Activated T-cell treated with anti-CD3 and anti-CD28 coated beads for 48 hours (primary cell): ENCODE measurements around the gene TMED10.
"Not testable (repeated sequence)": the region's sequence is repeated elsewhere in the genome, so short reads cannot be mapped to it uniquely, and the experiment has no call there.

ENCODE experiments used
- DNase-seq: peaks from one replicate; pipeline ENCODE4 v3.0.0-alpha.2; 2020; ENCODE audit warnings: low read depth

Gene TMED10

DNA sequence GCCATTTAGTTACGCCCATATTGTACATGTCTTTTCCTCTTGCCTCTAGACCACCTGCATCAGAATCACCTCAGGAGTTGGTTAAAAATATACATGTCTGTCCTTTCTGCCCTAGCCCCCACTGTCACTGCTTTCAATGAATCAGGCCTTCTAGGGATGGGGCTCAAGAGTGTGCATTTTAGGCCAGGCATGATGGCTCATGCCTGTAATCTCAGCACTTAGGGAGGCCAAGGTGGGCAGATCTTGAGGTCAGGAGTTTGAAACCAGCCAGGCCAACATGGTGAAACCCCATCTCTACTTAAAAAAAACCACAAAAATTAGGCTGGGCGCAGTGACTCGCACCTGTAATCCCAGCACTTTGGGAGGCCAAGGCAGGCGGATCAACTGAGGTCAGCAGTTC, 13.6 kb upstream of the TMED10 start:
- no peak for DNase-seq

DNA sequence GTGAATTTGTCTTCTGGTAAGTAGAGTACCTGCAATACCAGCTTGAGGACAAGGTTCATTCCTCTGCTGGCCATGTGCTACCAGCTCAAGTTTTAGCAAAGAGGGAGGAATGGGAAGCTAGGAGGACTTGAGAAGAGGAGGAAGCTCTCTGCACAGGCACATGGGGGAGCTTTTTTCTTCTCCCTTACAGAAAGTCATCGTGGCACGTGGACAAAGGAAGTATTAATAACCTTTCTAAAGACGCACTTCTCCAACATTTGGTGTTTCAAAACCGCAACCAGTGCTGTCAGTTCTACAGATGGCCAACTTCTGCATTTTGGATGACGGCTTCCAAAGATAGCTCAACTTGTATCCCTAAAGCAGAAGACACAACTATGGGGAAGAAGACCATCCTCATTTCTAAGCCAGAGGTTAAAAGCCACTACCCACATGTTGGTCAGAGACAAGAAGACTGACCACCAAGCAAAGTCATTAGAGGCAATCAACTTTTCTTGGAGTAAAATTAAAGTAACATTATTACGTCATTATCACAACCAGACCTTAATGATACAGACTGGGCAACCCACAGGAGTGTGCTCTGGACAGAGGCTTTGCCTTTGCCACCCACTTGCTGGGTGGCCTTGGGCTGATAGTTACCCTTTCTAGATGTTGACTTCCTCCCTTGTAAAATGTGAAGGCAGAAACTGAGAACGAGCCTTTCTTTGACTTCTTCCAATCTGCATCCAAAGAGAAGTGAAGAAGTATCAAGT, 12.3 kb upstream of the TMED10 start:
- DNase-seq = no peak

DNA sequence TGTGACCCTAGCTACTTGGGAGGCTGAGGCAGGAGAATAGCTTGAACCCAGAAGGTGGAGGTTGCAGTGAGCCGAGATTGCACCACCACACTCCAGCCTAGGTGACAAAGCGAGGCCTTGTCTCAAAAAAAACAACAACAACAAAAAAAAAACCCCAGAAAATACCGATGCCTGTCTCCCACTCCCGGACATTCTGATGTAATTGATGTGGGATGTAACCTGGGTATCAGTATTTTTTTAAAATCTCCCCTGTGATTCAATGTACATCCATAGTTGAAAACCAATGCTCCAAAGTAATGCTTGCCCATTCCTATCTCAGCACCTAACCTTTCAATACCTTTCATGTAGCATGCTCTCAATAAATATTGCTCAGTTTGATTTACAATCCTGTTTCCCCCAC, 11.7 kb upstream of the TMED10 start:
- DNase-seq = no peak

DNA sequence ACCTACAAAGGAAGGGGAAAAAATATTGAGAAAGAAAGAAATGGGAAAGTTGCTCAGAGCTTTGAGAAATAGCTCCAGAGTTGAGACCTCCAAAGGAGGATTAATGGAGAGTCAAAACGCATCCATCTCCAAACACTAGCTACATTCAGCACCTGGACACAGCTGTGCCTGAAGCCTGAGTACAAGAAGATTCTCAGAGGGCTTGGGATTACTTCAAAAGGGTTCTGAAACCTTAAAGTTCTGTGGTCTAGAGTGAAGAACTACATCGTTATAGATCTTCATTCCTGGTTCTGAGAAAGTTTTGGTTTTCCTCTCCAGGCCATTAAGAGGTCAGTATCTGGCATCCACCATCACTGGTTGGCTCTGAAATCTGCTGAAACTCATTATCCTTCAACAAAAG, 10.5 kb upstream of the TMED10 start:
- no peak for DNase-seq

DNA sequence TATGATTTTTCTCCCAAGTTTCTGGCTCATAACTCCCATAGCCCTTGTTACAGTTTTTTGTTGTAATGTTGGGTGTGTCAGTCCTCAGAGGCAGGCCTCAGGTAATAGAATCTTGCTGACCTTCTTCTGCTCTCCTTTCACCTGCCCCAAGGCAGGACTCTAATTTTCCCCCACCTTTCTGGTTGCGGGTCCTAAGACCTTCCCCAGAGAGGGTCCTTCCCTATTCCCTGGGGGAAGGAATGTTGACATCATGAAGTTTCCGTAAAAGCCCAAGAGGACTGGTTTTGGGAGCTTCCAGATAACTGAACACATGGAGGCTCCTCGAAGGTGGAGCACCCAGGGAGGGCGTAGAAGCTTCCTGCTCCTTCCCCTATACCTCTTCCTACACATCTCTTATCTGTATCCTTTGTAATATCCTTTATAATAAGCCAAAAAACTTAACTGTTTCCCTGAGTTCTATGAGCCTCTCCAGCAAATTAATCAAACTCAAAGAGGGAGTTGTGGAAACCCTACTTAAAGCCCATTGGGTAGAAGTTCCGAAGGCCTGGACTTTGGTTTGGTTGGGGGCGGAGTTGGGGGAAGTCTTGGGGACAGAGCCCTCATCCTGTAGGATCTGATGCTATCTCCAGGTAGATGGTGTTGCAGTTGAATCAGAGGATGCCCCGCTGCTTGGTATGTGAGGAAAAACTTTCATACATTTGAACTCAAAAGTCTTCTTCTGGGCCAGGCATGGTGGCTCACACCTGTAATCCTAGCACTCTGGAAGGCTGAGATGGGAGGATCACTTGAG, 9.0 kb upstream of the TMED10 start:
- no peak for DNase-seq

DNA sequence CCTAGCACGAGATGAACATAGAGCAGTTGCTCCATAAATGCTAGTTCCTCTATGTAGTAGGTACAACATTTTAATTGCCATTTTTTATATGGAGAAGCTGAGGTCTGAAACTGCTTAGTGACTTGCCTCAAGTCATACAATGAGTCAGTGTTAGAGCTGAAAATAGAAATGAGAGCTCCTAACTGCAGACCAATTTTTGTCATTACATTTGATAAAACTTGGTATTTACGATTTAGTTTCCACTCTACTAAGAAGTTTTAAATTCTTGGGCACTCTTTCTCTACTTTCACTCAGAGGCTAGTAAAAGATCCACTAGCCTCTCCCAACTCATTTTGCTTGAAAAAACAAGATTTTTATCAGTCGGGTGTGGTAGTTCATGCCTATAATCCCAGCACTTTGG, 8.1 kb upstream of the TMED10 start:
- no peak for DNase-seq

DNA sequence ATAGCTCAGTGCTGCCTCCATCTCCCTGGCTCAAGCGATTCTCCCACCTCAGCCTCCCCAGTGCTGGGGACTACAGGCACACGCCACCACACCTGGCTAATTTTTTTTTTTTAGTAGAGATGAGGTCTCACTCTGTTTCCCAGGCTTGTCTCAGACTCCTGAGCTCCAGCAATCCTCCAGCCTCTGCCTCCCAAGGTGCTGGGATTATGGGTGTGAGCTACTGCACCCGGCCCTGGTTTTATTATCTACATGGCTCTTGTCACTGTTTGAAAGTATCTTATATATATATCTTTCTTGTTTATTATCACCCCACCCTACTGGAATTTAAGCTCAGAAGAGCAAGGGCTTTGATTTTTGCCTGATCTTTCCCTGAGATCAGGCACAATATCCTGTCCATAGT, 7.6 kb upstream of the TMED10 start:
- DNase-seq = no peak

DNA sequence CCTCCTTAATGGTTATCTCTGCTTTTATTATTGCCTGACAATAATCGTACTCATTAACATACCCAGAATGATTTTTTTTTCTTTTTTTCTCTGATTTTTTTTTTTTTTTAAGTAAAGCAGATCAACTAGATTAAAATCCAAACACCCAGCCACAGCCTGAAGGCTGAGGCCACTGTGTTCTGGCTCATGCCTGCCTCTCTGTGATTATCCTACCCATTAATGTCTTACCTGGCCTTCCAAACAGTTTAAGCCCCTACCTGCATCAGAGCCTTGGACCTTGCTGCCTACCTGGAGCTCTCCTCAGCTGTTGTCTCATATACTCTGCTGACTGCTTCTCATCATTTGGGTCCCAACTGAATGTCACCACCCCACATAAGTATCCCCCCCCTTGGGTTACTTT, 6.8 kb upstream of the TMED10 start:
- DNase-seq = no peak

DNA sequence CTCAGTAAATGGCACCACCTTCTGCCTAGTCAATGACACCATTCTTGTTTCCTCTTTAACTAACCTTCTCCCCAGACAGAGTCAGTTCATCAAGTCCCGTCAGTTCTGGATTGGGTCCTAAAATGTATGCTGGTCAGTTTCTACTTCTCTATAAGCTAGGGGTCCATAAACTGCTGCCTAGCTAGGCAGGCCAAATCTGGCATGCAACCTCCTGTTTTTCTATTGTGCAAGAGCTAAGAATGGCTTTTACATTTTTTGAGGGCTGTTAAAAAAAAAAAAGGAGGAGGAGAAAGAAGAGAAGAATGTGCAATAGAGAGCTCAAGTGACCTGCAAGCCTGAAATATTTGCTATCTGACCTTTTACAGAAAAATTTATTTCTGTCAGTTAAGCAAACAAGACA, 6.4 kb upstream of the TMED10 start:
- no peak for DNase-seq

DNA sequence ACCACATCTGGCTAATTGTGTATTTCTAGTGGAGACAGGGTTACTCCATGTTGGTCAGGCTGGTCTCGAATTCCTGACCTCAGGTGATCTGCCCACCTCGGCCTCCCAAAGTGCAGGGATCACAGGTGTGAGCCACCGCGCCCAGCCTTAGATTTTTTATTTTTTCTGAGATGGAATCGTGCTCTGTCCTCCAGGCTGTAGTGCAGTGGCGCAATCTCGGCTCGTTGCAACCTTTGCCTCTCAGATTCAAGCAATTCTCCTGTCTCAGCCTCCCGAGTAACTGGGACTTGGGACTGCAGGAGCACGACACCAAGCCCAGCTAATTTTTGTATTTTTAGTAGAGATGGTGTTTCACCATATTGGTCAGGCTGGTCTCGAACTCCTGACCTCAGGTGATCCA, 5.8 kb upstream of the TMED10 start:
- not testable (repeated sequence) for DNase-seq

DNA sequence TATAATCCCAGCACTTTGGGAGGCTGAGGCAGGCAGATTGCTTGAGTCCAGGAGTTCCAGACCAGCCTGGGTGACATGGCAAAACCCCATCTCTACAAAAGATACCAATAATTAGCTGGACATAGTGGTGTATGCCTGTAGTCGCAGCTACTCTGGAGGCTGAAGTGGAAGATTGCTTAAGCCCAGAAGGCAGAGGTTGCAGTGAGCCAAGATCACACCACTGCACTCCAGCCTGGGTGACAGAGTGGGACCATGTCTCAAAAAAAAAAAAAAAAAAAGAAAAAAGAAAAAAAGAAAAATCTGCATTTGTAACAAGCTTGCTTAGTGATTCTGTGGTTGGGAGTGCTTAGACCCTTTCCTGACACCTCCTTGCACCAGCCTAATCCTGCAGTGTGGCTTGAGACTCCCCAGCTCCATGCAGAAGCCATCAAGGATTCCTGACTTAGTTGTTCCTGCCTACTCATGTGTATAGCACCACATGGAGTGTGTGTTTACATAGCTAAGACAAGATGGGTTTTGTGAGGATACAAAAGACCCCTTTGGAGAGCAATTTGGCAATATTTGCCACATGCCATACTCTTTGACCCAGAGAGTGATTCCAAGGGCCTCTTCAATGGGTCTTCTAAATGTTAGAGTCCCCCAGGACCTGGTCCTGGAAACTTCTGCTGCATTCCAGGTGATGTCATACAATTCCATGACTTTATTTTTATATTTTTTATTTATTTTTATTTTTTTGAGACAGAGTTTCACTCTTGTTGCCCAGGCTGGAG, 5.1 kb upstream of the TMED10 start:
- DNase-seq = no peak

DNA sequence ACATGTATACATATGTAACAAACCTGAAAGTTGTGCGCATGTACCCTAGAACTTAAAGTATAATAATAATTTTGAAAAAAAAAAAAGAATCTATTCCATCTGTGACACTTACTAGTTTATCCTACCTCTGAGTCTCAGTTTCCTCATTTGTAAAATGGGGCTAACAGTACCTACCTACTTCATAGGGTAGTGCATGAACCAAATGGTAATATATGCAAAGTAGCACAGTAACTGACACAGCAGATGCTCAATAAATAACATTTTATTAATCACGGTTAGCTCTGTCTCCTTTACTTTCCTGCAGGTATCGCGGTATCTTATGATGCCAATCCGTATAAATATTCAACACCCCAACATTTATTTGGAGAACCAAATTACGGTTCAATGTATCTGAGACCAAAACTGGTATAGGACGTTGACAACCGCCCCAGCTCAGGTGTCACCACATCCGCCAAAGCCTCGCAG, 703 bp downstream of the TMED10 start:
- DNase-seq = no peak

DNA sequence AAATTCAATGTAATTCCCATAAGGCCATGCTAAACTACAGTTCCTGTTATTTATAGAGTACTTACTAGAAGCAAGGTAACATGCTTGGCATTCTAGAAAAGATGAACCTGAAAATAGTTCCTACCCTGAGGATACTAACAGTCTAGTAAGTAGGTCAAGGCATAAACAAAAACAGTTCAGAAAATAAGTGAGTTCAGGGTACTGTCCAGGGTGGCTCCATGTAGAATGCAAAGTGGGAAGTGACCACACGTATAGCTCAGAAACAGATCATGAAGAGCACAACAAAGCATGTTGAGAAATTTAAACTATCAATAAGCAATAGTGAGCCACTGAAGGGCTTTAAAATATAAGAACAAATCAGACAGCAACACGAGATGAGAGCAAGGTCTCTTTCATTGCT, 2.3 kb downstream of the TMED10 start:
- no peak for DNase-seq

DNA sequence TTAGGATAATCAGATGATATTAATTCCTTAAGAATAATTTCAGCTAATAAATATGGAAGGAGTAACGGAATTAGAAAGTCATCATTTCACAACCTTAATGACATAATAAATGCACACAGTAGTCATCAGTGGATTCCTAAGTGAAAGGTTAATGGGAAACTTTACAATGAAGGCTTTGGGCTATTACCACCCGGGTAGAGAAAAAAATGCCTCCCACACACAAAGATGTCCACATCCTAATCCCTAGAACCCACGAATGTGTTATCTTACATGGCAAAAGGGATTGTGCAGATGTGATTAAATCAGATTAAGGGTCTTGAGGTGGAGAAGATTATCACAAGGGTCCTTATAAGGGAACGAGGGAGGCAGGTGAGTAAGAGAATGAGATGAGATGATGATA, 5.6 kb downstream of the TMED10 start:
- DNase-seq = no peak

DNA sequence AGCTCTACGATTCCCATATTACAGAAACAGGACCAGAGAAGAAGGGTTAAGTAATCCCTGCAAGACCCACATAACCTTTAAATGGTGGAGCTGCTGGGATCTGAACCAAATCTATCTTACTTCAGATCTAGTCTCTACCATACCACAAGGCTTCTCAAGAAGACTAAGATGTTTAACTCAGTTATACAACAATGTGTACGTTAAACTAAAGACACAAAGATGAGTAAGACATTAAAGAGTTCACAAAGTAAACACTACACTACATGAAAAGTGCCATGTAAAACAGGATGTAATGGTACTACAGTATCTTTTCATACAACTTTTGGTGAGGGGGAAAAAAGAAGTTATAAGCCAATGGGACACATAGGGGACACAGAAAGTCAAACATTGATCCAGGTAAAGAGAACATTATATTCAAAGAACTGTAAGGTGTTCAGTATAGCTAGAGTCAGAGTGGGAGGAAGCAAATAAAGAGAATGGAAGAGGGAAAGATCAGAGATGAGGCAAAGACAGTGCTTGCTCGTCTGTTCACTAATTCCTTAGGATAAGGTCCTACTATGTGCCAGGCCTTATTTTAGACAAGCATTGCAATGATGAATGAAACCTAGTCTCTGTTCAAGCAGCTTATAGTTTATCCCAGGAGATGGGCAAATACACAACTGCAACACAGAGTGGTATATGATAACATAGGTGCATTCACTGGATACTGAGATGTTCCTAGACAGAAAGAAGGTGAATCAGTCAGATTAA, 7.7 kb downstream of the TMED10 start:
- no peak for DNase-seq

DNA sequence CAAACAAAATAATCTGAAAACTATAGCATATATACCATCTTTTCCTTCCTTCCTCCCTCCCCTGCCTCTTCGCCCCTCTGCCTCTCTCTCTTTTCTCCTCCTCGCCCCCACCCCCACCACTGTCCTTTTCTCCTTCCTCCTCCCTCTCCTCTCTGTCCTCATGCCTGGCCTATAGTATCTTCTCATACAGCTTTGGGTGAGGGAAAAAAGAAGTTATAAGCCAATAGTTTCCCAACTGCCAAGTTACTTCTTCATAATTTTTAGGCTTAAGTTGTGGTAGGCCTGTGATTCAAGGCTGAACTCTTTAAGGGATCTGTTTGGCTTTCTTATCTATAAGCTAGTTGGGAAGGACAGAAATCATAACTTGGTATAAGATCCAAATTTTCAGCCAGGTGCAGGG, 9.1 kb downstream of the TMED10 start:
- DNase-seq = no peak

DNA sequence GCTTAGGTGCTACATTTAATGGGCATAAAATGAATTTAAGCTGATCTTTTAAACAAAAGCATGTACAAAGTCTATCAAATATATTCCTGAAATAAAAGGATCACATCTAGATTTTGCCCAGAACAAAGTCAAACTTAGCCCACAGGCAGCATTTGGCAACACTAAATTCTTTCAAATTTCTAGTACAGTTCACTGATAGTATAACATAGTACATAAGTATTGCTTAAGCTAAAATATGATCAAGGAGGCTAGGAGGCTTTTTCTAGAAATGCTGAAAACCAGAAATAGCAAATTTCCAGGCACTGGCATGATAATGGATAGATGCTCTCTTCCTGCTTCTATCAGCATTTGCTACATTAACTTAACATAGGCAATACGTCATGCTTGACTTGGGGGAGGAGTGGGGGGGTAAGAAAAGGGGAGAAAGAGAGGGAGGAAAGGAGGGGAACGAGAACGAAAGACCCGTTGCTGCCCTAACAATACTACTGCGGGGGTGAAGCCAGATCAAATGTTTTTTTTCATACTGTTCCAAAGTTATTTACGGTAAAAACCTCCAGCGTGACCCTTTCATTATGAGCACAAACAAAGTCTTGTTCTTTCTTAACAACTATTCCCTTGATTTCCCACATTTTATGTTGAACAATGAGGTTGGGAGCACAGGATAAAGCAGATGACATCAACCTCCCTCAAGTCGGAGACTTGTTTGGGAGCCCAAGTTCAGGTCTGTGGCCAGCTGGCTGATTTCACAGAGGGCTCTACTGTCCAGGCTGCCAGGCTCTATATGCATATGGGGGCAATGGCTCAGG, 10.6 kb downstream of the TMED10 start:
- DNase-seq = no peak

DNA sequence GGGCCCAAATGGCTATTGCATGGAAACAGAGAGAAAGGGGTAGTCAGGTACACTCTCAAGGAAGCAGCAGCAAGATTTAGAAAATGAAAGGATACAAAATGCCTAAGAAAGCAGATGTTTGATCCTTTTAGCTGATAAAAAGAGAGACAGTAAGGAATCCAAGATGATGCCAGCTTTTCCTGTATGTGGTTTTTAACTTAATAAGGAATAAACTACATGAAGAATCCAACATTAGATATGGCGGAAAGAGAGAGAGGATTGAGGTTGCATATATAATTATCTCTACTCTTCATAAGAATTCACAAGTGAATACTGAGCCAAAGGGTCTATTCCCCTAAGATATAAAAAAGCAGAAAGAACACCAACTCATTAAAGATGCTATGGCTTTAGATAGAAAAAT, 11.6 kb downstream of the TMED10 start:
- no peak for DNase-seq

DNA sequence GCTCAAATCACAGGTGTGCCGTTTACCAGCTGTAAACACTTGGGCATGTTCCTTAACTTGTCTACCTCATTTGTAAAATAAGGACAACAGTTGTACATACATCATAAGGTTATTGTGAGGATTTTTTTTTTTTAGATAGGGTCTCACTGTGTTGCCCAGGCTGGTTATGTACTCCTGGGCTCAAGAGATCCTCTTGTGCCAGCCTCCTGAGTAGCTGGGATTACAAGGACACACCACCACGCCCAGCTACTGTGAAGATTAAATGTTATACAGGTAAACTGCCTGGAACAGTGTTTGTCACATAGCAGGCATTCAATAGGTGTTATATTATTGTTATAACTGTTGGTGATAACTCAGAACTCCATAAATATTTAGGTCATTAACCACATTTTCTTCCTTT, 12.7 kb downstream of the TMED10 start:
- DNase-seq = no peak

DNA sequence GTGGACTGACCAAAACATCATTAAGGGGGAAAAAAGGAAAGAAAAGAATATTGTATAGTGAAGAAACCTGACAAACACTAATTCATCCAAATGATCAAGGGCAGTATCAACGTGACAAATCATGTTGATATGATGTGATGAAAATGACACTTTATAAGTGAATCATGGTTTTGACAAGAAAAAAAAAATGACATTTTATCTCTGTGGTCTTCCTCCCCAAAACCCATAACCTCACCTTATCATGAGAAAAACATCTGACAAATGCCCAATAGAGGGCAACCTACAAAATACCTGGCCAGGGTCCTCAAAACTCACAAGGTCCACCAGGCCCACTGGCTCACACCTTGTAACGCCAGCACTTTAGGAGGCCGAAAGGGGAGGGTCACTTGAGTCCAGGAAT, 13.8 kb downstream of the TMED10 start:
- no peak for DNase-seq
